ENCODE data around the gene HS6ST1.

HS6ST1 gene, protein sequence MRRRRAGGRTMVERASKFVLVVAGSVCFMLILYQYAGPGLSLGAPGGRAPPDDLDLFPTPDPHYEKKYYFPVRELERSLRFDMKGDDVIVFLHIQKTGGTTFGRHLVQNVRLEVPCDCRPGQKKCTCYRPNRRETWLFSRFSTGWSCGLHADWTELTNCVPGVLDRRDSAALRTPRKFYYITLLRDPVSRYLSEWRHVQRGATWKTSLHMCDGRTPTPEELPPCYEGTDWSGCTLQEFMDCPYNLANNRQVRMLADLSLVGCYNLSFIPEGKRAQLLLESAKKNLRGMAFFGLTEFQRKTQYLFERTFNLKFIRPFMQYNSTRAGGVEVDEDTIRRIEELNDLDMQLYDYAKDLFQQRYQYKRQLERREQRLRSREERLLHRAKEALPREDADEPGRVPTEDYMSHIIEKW

DNA sequence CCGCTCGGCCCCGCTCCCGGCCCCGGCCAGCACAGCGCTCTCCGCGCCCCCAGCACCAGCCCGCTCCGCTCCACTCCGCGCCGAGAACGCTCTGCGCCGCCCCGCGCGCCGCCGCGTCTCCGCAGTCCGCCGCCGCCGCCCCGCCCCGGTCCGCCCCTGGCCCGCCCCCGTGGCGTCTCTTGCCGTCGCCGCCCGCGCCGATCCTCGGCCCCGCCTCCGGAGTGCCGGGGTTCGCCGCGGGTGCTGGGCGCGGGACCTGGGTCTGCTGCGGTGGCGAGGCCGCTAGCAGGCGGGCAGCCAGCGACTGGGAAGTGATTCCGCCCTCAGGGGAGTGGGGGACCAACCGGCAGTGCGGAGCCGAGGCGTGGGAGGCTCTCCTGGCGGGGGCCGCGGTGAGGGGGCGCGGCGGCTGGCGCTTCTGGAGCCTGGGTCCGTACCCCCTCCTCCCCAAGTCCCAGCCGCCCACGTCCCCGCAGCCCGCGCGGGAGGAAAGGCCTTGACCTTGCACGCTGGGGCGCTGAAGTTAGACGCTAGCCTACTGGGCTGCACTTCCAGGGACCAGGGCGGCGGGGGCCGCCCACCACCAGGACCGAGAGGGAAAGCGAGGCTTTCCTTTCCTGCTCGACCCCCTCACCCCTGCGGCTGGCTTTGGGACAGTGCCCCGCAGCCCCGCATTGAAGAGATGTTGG, at the start of gene HS6ST1:
Gene HS6ST1, minus strand, starts transcription at position 93 of the 689 bp plus-strand sequence. CDS start 305 bp downstream, outside the sequence.
- DNase-seq: no peak

DNA sequence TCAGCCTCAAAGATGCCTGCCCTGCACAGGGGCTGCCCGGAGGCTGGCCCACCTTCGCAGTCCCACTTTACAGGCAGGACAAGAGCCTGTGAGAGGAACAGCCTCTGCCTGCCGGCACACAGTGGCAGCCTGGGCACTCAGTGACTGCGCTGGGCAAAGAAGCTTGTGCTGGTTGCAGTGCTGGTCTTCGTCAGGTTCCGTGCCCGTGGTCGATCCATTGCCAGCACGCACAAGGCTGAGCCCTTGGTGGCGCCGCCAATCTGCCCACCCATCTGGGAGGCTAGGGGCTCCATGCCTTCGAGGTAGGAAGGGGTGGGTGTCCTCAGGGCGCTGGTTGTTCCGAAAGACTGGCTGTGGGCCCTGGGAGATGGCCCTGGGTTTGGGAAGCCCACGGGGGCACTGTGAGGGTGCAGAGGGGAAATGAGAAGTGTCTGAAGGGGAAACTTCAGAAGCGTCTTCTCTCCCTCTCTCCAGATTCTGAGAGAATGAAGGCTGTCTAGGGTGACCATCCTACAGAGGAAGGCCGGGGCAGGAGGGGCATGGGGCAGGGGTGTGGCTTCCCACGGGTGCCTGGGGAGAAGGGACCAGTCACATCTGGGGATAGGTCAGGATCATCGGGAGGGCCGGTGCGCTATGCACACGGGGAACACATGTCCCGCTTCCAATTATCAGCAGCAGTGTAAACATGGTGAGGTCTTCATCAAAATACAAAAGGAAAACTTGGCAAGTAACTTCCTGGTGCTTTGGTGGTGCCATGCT, 49.1 kb upstream of the HS6ST1 start:
- DNase-seq: no peak

DNA sequence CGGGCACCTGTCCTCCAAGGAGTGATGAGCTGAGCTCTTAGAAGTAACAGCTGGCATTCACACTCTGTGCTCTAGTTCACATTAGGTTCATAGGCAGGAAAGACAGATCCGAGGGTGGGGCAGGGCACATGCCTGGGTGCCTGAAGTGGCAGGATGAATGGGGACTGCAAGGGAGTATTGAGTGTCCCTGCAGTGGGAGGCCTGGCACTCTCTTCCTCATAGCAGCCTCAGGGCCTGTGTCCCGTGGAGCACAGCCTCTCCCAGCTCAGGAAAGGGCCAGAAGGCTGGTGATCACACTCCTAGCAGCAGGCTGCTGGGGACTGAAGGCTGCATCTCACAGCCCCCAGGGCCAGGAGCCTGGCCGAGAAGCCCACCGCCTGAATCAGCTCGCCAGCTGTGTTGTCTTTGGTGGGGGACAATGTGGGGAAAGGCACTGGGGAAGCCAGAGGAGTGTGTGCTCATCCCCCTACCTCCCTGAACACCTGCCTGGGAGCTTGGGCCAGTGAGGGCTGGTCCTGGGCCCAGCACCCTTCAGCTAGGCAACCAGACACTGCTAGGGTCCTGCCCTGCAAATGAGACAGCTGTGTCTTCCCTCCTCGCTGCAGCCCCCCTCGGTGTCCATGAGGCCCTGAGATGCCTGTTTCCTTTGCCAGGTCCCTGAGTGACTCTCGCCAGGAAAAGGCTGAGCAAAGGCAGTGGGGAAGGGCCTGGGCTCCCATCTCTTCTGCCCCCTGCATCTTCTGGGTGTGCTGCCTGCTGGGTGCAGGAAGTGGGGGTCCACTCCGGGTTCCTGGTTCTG, 48.2 kb upstream of the HS6ST1 start:
- DNase-seq: no peak

DNA sequence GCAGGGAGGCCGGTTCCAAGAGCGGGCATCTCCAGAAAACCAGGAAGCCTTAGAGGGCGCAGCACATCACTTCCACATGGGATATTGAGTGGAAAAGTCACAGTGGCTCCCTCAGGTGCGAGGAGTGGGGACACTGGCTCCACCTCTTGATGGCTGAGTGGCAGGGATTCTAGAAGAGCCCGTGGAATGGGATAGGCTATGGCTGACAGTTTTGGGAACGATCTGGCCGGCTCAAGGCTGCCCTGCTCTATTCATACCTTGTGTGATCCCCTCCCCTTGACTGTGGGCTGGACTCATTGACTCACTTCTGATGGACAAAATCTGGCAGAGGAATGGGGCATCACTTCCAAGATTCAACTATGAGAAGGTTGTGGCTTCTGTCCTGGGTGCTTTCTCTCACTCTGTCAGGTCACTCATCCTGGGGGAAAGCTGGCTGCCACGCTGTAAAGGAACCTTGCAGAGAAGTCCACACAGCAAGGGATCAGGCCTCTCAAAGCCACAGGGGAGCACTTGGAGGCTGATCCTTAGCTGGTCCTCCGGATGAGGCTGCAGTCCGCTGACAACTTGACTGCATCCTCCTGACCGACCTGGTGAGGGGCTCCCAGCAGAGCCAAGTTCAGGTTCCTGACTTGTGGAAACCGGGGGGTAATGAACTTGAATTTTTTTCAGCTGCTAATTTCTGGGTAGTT, 46.7 kb upstream of the HS6ST1 start:
- no peak for DNase-seq

DNA sequence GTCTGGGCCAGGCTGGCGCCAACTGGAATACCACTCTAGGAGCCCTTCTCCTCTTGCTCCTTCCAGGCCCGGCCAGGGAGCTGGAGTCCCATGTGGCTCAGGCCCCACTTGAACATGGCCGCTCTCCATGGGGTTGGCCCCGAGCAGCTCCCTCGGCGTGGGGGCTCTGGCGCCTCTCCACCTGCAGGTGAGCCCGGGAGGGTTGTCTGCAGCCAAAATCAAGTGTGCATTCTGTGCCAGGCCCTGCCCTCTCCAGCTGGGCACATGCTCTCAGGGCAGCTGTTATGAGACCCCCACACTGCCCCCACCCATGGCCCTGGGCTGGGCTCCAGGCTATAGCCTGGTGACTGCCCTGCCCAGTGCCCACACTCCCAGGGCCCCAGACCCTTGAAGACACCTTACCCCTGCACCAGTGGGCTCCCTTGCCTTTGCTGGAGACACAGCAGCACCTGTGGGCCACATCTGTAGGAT, 45.8 kb upstream of the HS6ST1 start:
- DNase-seq: no peak

DNA sequence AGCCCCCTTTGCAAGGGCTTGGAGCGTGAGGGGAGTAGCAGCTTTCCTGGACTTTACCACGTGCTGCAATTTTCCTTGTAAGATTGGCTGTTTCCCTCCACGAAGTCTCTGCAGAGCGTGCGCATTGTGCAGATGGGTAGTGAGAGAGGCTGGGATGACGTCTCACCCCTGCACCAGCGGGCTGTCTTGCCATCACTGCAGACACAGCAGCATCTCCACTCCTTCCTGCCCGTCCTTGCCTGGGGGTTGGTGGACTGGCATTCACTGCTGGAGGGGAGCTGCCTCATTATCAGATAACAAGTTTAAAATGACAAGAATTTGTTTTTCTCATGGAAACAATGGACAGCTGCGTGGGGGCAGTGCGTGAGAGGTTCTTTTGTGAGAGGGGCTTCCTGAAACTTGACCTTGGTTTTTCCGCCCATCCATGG, 45.3 kb upstream of the HS6ST1 start:
- DNase-seq: no peak

DNA sequence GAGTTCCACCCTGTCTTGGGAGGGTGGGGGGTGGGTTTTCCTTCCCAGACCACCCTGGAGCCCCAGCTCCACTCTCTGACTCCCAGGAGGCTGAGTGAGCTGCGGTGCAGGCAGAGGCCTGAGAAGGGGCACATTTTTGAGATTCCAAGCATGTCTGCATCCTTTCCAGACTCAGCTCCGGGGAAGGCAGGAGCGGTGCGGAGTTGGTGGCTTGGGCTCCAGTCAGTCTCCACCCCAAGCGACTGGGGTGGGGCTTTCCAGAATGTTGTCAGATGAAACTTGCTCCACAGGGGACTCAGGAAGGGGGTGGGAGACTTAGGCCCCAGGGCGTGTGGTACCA, 44.2 kb upstream of the HS6ST1 start:
- DNase-seq: no peak

DNA sequence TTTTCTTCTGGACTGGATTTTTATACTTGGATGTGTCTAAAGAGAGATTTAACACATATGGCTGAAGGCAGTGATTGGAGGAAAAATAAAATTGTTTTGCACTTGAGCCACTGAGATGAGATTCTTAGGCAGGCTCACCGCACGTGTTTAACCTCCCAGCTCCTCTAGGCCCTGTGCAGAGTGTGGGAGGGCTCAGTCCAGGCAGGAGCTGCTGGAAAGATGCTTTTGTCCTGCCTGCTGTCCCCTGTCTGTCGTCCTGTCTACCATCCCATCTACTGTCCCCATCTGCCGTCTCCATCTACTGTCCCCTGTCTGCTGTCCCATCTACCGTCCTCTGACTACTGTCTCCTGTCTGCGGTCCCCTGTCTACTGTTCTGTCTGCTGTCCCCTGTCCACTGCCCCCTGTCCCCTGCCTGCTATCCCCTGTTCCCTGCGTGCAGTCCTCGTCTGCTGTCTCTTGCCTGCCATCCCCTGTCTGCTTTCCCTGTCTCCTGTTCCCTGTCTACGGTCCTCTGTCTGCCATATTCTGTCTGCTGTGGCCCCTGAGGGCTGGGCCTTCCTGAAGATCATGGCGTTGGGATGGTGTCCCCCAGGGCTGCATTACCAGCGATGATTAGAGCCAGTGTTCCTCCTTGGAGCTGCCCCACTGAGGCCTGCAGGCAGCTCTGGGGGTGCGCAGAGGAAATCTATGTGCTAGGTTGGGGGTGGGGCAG, 43.7 kb upstream of the HS6ST1 start:
- DNase-seq: no peak

DNA sequence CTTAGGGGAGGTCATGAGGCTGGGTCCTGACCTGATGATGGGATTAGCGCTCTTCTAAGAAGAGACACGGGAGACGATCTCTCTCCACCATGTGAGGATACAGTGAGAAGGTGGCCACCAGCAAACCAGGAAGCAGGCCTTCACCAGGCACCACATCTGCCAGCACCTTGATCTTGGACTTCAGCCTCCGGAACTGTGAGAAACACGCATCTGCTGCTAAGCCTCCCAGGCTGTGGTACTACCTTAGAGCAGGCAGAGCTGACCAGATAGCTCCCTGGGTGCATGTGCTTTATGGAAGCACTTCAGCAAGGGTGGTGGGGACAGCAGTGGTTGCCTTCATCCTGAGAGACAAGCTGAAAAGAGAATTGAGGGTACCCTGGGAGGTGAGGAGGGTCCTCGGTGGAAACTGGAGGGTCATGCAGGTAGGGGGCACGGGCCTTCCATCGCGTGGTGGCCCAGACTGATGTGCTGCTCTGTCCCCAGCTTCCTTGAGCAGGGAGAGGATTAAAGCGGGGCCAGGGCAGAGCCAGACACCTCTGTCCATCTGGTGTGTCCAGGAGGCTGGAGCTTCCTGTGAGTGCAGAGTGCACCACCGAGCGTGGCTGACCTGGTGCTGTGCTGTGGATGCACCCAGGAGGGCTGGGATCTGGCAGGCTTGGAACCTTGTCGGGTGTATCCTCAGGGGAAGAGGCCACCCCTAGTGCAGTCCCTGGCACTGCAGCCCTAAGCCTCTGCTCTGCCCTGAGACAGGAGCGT, 42.9 kb upstream of the HS6ST1 start:
- DNase-seq: no peak

DNA sequence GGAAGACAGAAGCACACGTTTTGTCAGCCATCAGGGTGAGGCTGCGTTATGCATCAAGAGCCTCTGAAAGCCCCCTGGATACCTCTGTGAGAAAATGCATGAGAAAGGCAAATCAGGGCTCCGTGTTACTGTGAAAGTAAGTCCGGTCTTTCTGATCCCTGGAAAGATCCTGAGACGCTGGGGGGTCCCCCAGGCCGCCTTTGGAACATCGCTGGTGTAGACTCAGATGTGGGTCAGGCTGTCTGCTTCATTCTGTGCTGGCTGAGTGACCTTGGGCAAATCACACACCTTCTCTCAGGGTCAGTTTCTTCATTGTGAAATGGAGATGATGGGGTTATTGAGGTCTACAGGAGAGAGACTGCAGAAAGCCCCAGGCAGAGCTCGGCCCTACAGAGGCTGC, 42.0 kb upstream of the HS6ST1 start:
- no peak for DNase-seq

DNA sequence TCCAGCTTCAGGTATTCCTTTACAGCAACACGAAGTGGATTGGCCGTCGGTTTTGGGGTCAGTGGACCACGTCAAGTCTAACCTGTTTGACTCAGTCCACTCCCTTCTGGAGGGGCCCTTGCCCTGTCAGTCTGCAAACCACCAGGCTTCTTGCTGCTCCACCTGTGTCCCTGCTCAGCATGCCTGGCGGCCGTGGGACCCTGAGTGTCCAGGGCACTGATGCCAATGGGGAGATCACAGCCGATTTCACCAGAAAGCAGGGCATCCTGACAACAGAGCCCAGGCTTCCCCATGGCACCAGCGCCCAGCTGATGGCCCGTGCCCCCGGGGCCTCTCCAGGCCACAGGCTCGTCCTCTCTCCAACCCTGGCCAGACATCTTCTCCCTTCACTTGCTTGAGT, 41.2 kb upstream of the HS6ST1 start:
- no peak for DNase-seq

DNA sequence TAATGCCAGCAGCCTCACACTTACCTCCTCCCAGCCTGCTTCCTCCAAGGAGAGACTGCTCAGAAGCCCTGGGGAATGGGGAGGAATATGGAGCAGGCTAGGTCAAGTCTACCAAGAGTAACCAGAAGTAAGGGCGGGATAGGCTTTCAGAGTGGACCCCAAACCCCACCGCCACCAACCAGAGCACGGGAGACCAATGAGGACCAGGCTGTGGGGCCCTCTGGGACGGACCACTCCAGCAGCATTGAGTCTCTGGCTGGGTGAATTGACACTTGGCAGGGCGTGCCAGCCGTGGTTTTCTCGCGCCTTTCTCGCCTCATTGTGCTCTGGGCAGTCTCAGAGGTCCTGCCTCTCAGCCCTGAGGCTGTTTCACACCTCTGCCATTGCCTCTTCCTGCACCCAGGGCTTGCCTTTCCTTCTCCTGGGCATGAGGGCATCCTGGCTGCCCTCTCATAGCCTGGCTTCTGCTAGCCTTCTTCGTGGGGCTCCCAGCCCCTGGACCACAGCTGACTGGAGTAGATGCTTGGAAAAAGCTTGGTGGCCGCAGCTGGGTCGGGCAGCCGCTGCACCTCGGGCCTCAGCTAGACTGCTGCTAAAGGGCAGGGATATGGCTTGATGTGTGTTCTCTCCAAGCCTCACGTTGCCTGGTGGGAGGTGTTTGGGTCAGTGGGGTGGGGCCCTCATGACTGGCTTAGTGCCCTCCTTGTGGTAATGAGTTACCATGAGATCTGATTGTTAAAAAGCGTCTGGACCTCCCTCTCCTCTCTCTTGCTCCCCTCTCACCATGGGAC, 40.5 kb upstream of the HS6ST1 start:
- no peak for DNase-seq

DNA sequence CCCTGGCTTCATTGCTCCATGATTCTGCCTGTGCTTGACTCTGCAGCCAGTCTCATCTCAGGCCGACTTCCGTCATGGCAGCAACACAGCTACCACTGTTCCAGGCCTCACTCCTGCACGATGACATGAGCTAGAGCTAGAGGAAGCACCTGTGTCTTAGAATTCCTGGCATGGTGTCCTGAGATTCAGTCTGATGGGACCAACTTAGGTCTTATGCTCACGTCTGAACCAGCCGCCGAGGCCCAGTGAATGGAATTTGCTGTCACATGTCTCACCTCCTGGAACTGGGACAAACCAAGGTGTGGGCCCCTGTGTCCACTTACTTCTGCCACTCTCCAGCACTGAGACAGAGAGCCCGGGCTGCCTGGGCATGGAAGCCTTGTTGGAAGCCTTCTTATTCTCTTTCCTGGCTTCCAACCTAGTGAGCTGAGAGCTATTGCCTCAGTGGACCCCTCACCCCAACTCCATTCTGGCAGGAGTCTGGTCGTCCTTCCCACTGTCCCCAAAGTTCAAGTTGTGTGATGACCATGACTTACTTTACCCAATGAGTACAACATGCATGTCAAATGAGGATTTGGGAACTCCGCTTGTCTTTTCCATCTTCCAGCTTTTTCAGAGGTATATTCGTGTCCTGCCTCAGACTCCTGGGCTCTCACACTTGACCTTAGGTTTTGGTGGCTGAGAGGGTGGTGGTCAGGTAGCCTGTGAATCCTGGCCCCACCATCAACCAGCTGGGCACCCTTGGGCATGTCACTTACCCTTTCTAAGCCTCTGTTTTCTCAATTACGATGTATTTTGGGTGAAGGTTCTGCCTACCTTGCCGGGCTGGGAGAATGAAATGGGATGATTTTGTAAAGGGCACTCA, 39.1 kb upstream of the HS6ST1 start:
- DNase-seq: no peak

DNA sequence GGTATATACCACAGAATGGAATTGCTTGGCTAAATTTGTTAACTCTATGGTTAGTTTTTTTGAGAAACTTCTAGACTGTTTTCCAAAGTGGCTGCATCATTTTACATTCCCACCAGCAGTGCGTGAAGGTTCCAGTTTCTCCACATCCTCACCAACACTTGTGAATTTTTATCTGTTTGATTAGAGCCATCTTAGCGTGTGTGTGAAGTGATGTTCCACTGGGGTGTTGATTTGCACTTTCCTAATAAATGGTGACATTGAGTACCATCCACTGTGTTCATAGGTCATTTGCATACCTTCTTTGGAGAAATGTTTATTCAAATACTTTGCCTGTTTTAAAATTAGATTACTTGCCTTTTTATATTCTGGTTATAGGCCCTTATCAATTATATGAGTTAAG, 37.5 kb upstream of the HS6ST1 start:
- DNase-seq: no peak

DNA sequence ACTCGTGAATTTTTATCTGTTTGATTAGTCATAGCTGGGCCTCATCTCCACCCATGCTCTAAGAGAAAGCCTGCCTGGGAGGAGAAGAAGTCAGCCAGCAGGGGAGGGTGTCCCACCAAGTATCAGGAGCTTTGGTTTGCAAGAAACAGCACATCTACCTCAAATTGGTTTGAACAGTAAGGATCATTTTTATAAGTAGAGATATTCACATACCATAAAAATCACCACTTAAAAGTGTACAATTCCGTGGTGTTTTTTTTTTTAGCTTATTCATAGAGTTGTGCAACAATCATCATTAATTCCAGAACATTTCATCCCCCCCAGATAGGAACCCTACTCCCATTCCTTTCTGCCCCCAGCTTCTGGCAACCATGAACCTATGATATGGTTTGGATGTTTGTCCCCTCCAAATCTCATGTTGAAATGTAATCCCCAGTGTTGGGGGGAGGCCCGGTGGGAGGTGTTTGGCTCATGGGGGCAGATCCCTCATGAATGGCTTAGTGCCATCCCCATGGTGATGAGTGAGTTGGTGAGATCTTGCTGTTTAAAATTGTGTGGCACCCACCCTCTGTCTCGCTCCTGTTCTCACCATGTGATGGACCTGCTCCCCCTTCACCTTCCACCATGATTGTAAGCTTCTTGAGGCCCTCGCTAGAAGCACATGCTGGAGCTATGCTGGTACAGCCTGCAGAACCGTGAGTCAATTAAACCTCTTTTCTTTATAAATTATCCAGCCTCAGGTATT, 36.2 kb upstream of the HS6ST1 start:
- no peak for DNase-seq

DNA sequence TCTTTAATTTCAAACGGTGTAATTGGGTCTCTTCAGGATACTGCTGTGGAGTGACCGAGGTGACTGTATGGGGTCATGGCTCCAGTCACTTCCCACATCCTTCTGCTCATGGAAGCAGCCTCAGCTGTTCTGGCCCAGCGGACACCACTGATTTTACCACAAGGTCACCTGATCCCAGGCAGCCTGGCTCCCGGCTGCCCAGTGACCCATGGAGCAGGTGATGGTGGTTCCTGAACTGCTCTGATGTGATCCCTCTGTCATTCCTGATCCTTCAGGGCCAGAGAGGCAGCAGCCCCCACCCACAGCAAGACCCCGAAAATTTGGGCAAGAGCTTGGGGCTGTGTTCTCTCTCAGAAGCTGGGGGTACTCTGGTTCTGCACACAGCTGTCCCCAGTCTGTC, 35.5 kb upstream of the HS6ST1 start:
- DNase-seq: no peak

DNA sequence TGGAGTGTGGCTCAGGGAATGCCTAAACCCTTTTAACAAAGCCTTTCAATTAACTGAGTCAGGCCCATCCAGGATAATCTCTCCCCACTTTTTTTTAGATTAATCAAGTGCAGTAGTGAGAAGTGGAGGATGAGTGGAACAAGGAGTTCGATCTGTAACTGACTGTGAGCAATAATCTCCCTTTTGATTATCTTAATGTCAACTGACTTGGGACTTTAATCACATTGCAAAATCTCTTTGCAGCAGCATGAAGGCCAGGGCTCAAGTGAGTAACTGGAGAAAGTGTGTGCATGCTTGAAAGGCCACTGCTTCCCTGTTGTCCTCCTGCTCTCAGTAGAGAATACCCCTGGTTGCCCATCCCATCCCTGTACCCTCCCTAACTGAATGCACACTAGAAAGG, 32.1 kb upstream of the HS6ST1 start:
- DNase-seq: no peak

DNA sequence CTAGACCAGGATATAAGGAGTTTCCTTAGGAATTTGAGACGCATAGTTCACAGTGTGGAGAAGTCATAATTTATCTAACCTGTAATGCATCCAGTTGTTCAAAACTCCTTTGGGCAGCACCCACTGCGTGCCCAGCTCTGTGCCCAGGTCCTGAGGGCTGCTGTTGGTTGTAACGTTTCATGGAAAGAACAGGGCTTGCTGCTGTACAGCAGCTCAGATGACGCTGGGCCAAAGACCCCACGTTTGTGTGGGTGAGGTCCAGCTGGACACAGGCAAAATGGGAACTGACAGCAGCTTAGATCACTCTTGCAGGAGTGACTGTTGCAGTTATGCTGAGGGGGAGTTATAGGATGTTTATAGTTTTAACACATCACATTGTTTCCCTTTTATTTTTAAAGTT, 30.0 kb upstream of the HS6ST1 start:
- DNase-seq: no peak

Data from NCI-H524 treated with DMSO at 0.1 percent for 48 hours (cell line).